Kidney (tissue), 14 donors: ENCODE measurements around the gene PRSS1. TPM values are rescaled to one million over a fixed set of nuclear protein-coding genes. Genes with fewer than 3 reads are reported as not detected.

Experiments
- DNase-seq, 5 donors: peaks; one replicate each; pipeline ENCODE4 v3.0.0-alpha.2; 2013 to 2020
- FAIRE-seq: peaks from 2 replicates; lab custom pipeline; 2012; peaks lifted over from hg19 to GRCh38; lab: Jason Lieb, UNC
- H3K27ac ChIP-seq, 2 donors: one replicate each; pipeline ENCODE4 v1.7.0; 2013; ENCODE audit warnings: low read depth in 2 of 2, low read length in 2 of 2, inconsistent platforms in 1 of 2
- H3K27me3 ChIP-seq: one replicate; pipeline ENCODE4 v1.7.1; 2013; ENCODE audit warnings: low read length, inconsistent platforms; ENCODE audit not compliant: control insufficient read depth, insufficient read depth
- H3K36me3 ChIP-seq, 3 donors: one replicate each; pipeline versions ENCODE4 v1.7.0 to v1.7.1; 2013; ENCODE audit warnings: low read length in 3 of 3, control low read depth in 1 of 3, inconsistent platforms in 1 of 3; ENCODE audit not compliant: insufficient read depth in 3 of 3, control insufficient read depth in 2 of 3
- H3K4me1 ChIP-seq, 3 donors: one replicate each; pipeline versions ENCODE4 v1.7.0 to v1.7.1; 2013; ENCODE audit warnings: low read length in 3 of 3, inconsistent platforms in 1 of 3, low read depth in 1 of 3; ENCODE audit not compliant: control insufficient read depth in 2 of 3, insufficient read depth in 2 of 3
- H3K4me3 ChIP-seq, 3 donors: one replicate each; pipeline versions ENCODE4 v1.7.0 to v1.8.1; 2013; ENCODE audit warnings: low read length in 3 of 3, control low read depth in 1 of 3, inconsistent platforms in 1 of 3
- H3K9ac ChIP-seq, 3 donors: one replicate each; pipeline versions ENCODE4 v1.7.0 to v1.7.1; 2013; ENCODE audit warnings: low read length in 3 of 3, control low read depth in 1 of 3, inconsistent platforms in 1 of 3
- H3K9me3 ChIP-seq, 3 donors: one replicate each; pipeline versions ENCODE4 v1.7.0 to v1.7.1; 2013; ENCODE audit warnings: low read length in 3 of 3, control low read depth in 1 of 3, inconsistent platforms in 1 of 3; ENCODE audit not compliant: control insufficient read depth in 2 of 3, insufficient read depth in 1 of 3
- CTCF ChIP-seq: IDR thresholded peaks from 3 replicates; pipeline ENCODE4 v1.5.1; 2012; ENCODE audit warnings: mild to moderate bottlenecking, moderate library complexity, borderline replicate concordance; ENCODE audit not compliant: insufficient read depth; ENCODE audit errors: extremely low read depth
- intact Hi-C: fragments of 100-400 bp; cut with DNase I; formaldehyde crosslinking; loops from one replicate; pipeline ENCODE4 v1.11.1; 2022
- polyA plus RNA-seq: library from polyadenylated mRNA; stranded (reverse); fragments of 350-450 nt; fragmentation: Illumina TruSeq; extraction: RNeasy Lipid Tissue Mini Kit (QIAGEN cat#74804); gene quantifications from one replicate; pipeline ENCODE4 v1.2.3, GENCODE V29; 2014; ENCODE audit warnings: low read depth, low replicate concordance; ENCODE audit not compliant: insufficient read depth
- total RNA-seq: library from RNA; stranded (reverse); fragmentation: NEBNext Ultra II Directional; extraction: Animal tissue kit (Norgen Biotek cat#: 25700); gene quantifications from one replicate; pipeline ENCODE4 v1.2.1, GENCODE V29; 2021
- donor health status: control.
- donor health status: control.
- donor health status: control.
- donor health status: control.
- donor health status: control.
- donor health status: DM: yes; HTN: yes; CAD: no.
- donor health status: Normal renal cell carcinoma (clear cell type).

The PRSS1 gene
- total and polyA plus RNA-seq, 2 donors from 2014 or later = not detected

- DNase-seq (peak in 4 of 5 donors; percentile 12 to 80 (median 24)), FAIRE-seq (no peak)
- H3K36me3 ChIP-seq = no peaks in the 10 kb centered on the region
- peak overlapping the region in 1 of 3 donors; percentile 21 for H3K4me3 ChIP-seq
- H3K9me3 ChIP-seq = no peaks in the 10 kb centered on the region
- no peak overlapping the region for H3K9ac ChIP-seq
- no peak for TF ChIP-seq CTCF
- no peak overlapping the region for H3K27ac ChIP-seq
- H3K27me3 ChIP-seq = peaks cover 24% of the 10 kb centered on the region
- peaks cover 0 to 6% (median 0%) of the 10 kb centered on the region in 3 donors for H3K4me1 ChIP-seq
- intact Hi-C loops = no loop called here
These were observed 47.5 kb downstream of the PRSS1 start for GRCh38 chr7:142796501-142797390.

GRCh38 chr7:142797391-142798377 is 48.4 kb downstream of the PRSS1 start:
- H3K27me3 ChIP-seq = peaks cover 24% of the 10 kb centered on the region
- TF ChIP-seq CTCF = no peak
- H3K9ac ChIP-seq = no peak overlapping the region
- peak in 1 of 5 donors; percentile 64 for DNase-seq
- H3K4me1 ChIP-seq = peaks cover 0 to 6% (median 0%) of the 10 kb centered on the region in 3 donors
- intact Hi-C loops = no loop called here
- peak overlapping the region in 1 of 2 donors; percentile 48 for H3K27ac ChIP-seq
- FAIRE-seq = no peak
- no peaks in the 10 kb centered on the region for H3K9me3 ChIP-seq
- H3K4me3 ChIP-seq = peak overlapping the region in 2 of 3 donors; percentile 9 to 17
- H3K36me3 ChIP-seq = no peaks in the 10 kb centered on the region

GRCh38 chr7:142798451-142799436 is 49.5 kb downstream of the PRSS1 start:
- no peak for DNase-seq
- Histone ChIP-seq H3K27ac (no peak overlapping the region), H3K4me1 (peaks cover 0 to 6% (median 0%) of the 10 kb centered on the region in 3 donors), H3K4me3 (no peak overlapping the region), H3K9ac (no peak overlapping the region), H3K36me3 (no peaks in the 10 kb centered on the region), H3K9me3 (no peaks in the 10 kb centered on the region), H3K27me3 (peaks cover 24% of the 10 kb centered on the region)
- no peak for FAIRE-seq
- intact Hi-C loops = no loop called here
- no peak for TF ChIP-seq CTCF
